Activated CD4-positive, alpha-beta T cell treated with anti-CD3 and anti-CD28 coated beads, Interleukin-2, amount 50 U/mL, for 4 hours (primary cell): ENCODE data around the gene RPL41.
"Not testable (repeated sequence)": the region's sequence is repeated elsewhere in the genome, so short reads cannot be mapped to it uniquely, and the experiment has no call there.

Experiments used
- DNase-seq, 2 experiments: peaks; one replicate each; pipeline ENCODE4 v3.0.0-alpha.2; 2020

The RPL41 gene

GRCh38 chr12:56116267-56117081 lies at the start of gene RPL41:
RPL41 (plus strand) TSS chr12:56116633.
- DNase-seq: peak; percentile 92

- DNase-seq: no peak
Observed at GRCh38 chr12:56071648-56072047, 44.8 kb upstream of the RPL41 start.

- DNase-seq: no peak
Observed at GRCh38 chr12:56074396-56074795, 42.0 kb upstream of the RPL41 start.

- DNase-seq: not testable (repeated sequence)
Observed at GRCh38 chr12:56077966-56078365, 38.5 kb upstream of the RPL41 start.

GRCh38 chr12:56078427-56078826 lies 38.0 kb upstream of the RPL41 start:
- DNase-seq: no peak

GRCh38 chr12:56078931-56079722 lies 37.3 kb upstream of the RPL41 start:
- DNase-seq: peak; percentile 34 to 40

GRCh38 chr12:56079723-56080555 lies 36.5 kb upstream of the RPL41 start, which contains the start of gene ERBB3:
ERBB3 (plus strand) TSS chr12:56080165; CDS start chr12:56080301, 136 bp downstream.
- peak; percentile 61 to 65 for DNase-seq

GRCh38 chr12:56080556-56081138 lies 35.8 kb upstream of the RPL41 start:
- DNase-seq: no peak

- no peak for DNase-seq
Observed at GRCh38 chr12:56081393-56082347, 34.8 kb upstream of the RPL41 start.

GRCh38 chr12:56082382-56082781 lies 34.1 kb upstream of the RPL41 start:
- DNase-seq: no peak

- DNase-seq: no peak
Observed at GRCh38 chr12:56082967-56083366, 33.5 kb upstream of the RPL41 start.

- DNase-seq: no peak
Observed at GRCh38 chr12:56084958-56085543, 31.4 kb upstream of the RPL41 start.

GRCh38 chr12:56086096-56086495 lies 30.3 kb upstream of the RPL41 start:
- DNase-seq: no peak

- DNase-seq: no peak
Observed at GRCh38 chr12:56086608-56087007, 29.8 kb upstream of the RPL41 start.

GRCh38 chr12:56087220-56087619 lies 29.2 kb upstream of the RPL41 start:
- DNase-seq: no peak

GRCh38 chr12:56097738-56098137 lies 18.7 kb upstream of the RPL41 start:
- DNase-seq: no peak

- no peak for DNase-seq
Observed at GRCh38 chr12:56098592-56098991, 17.8 kb upstream of the RPL41 start.

- DNase-seq: no peak
Observed at GRCh38 chr12:56099787-56100186, 16.6 kb upstream of the RPL41 start.

- no peak for DNase-seq
Observed at GRCh38 chr12:56101045-56101444, 15.4 kb upstream of the RPL41 start.

GRCh38 chr12:56102683-56103065 lies 13.8 kb upstream of the RPL41 start:
- DNase-seq: no peak
